Measurements from ENCODE around the gene ARHGAP22. TPM values are rescaled to one million over a fixed set of nuclear protein-coding genes. Genes with fewer than 3 reads are reported as not detected.

Gene ARHGAP22
- total RNA-seq, 1 experiment from 2014 or later, result 9.9 TPM

- no peaks in the 10 kb centered on the region for H3K36me3 ChIP-seq (ENCODE audit: control insufficient read depth in 1 of 2, insufficient read depth in 2 of 2, low read length in 2 of 2)
- TF ChIP-seq SP1 (IDR thresholded peaks at IDR 0.05; ENCODE audit: low read depth) (no peak), FOSL1 (IDR thresholded peaks at IDR 0.05; ENCODE audit: low read depth) (no peak), SRF (IDR thresholded peaks at IDR 0.05; ENCODE audit: low read depth) (no peak), POLR2A (IDR thresholded peaks at IDR 0.05; ENCODE audit: borderline replicate concordance, extremely low read depth, insufficient read depth, insufficient read length) (no peak), JUND (IDR thresholded peaks at IDR 0.05) (no peak)
- TF ChIP-seq, protein P1, sequence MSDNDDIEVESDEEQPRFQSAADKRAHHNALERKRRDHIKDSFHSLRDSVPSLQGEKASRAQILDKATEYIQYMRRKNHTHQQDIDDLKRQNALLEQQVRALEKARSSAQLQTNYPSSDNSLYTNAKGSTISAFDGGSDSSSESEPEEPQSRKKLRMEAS (IDR thresholded peaks at IDR 0.05), result no peak
- no peak overlapping the region for H3K4me2 ChIP-seq (ENCODE audit: low read length)
- H3K9me3 ChIP-seq (ENCODE audit: control insufficient read depth in 1 of 2, insufficient read depth in 1 of 2, low read depth in 1 of 2, low read length in 2 of 2), result no peaks in the 10 kb centered on the region
- H3K9me2 ChIP-seq (ENCODE audit: insufficient read depth), result no peaks in the 10 kb centered on the region
- no TSS peak for BruUV-seq (replicated peaks)
- CTCF ChIA-PET, result no interaction called here
- ATAC-seq, result no peak
- no peak overlapping the region for H3K9ac ChIP-seq (ENCODE audit: low read length)
- H4K20me1 ChIP-seq (ENCODE audit: insufficient read depth), result no peaks in the 10 kb centered on the region
- no peaks in the 10 kb centered on the region for H3K4me1 ChIP-seq (ENCODE audit: control insufficient read depth in 1 of 2, insufficient read depth in 2 of 2, low read length in 2 of 2)
- POLR2A ChIA-PET, result no interaction called here
- DNase-seq (ENCODE audit: low read depth, low spot score), result no peak
- no peak overlapping the region for H3K27ac ChIP-seq (ENCODE audit: low read depth, low read length)
- H2AFZ ChIP-seq (ENCODE audit: low read depth, low read length, poor library complexity, severe bottlenecking), result no peak overlapping the region
- H3K79me2 ChIP-seq (ENCODE audit: insufficient read depth, low read length), result no peaks in the 10 kb centered on the region
- RAD21 ChIA-PET (ENCODE audit: low non-redundant PET in 1 of 2, low total read pairs in 2 of 2, uncharacterized antibody in 2 of 2, unreplicated experiment in 2 of 2), result no interaction called here
- intact Hi-C loops (cut with micrococcal nuclease), result loop anchor here (10.0 kb wide), 1 partner anchor 957 kb away; no protein-coding TSS in a partner anchor
- no peak overlapping the region for H3K4me3 ChIP-seq (replicated peaks in 1 of 2; ENCODE audit: low read depth in 1 of 2, low read length in 2 of 2)
- no peaks in the 10 kb centered on the region for H3K27me3 ChIP-seq (ENCODE audit: insufficient read depth, low read length)
These were observed 47.3 kb downstream of the ARHGAP22 start for GRCh38 chr10:48557511-48558123.

DNA sequence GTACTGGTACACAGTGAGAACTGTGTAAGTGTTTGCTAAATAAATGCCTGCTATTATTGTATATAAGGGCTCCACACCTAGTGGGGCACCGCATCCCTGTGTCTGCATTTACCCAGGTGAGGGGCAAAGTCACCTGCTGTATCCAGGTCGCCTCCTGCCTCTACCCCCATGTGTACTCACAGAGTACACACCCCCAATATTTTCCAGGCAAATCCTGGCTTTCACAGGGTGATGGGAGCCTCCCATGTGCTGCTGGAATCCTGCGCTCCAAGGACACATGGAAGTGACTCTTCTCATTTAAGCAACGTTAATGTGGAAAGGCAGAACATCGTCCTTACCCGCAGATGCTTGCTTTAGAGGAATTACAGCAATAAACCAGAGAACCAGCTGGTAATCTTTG is 48.2 kb downstream of the ARHGAP22 start:
- Histone ChIP-seq H3K9ac (ENCODE audit: low read length) (no peak overlapping the region), H3K9me2 (ENCODE audit: insufficient read depth) (no peaks in the 10 kb centered on the region), H3K9me3 (ENCODE audit: control insufficient read depth in 1 of 2, insufficient read depth in 1 of 2, low read depth in 1 of 2, low read length in 2 of 2) (no peaks in the 10 kb centered on the region), H3K27ac (ENCODE audit: low read depth, low read length) (no peak overlapping the region), H3K27me3 (ENCODE audit: insufficient read depth, low read length) (no peaks in the 10 kb centered on the region), H2AFZ (ENCODE audit: low read depth, low read length, poor library complexity, severe bottlenecking) (no peak overlapping the region), H3K36me3 (ENCODE audit: control insufficient read depth in 1 of 2, insufficient read depth in 2 of 2, low read length in 2 of 2) (no peaks in the 10 kb centered on the region), H3K4me3 (replicated peaks in 1 of 2; ENCODE audit: low read depth in 1 of 2, low read length in 2 of 2) (no peak overlapping the region), H3K4me2 (ENCODE audit: low read length) (no peak overlapping the region), H3K4me1 (ENCODE audit: control insufficient read depth in 1 of 2, insufficient read depth in 2 of 2, low read length in 2 of 2) (no peaks in the 10 kb centered on the region), H4K20me1 (ENCODE audit: insufficient read depth) (no peaks in the 10 kb centered on the region), H3K79me2 (ENCODE audit: insufficient read depth, low read length) (no peaks in the 10 kb centered on the region)
- CTCF ChIA-PET, result no interaction called here
- ATAC-seq, result no peak
- BruUV-seq (replicated peaks), result no TSS peak
- DNase-seq (ENCODE audit: low read depth, low spot score), result no peak
- intact Hi-C loops (cut with micrococcal nuclease), result loop anchor here (10.0 kb wide), 1 partner anchor 958 kb away; no protein-coding TSS in a partner anchor
- RAD21 ChIA-PET (ENCODE audit: low non-redundant PET in 1 of 2, low total read pairs in 2 of 2, uncharacterized antibody in 2 of 2, unreplicated experiment in 2 of 2), result no interaction called here
- POLR2A ChIA-PET, result no interaction called here
- TF ChIP-seq CEBPB (IDR thresholded peaks at IDR 0.05; ENCODE audit: low read depth) (no peak), FOSL1 (IDR thresholded peaks at IDR 0.05; ENCODE audit: low read depth) (no peak), CBX3 (IDR thresholded peaks at IDR 0.05; ENCODE audit: low read depth) (no peak), ELF1 (IDR thresholded peaks at IDR 0.05; ENCODE audit: borderline replicate concordance, low read depth) (no peak), EZH2phosphoT487 (IDR thresholded peaks at IDR 0.05; ENCODE audit: borderline replicate concordance) (no peak), TCF7L2 (IDR thresholded peaks at IDR 0.05; ENCODE audit: borderline replicate concordance, extremely low read depth, insufficient read depth, insufficient read length) (no peak), CTCF (IDR thresholded peaks at IDR 0.05 in 2 of 3, conservative IDR thresholded peaks at IDR 0.05 in 1 of 3; ENCODE audit: borderline replicate concordance in 1 of 3, insufficient read depth in 1 of 3, low read depth in 2 of 3, low read length in 2 of 3) (no peak), SIN3A (IDR thresholded peaks at IDR 0.05; ENCODE audit: low read depth) (no peak), ZNF274 (IDR thresholded peaks at IDR 0.05; ENCODE audit: low read depth, low read length) (no peak), POLR2A (IDR thresholded peaks at IDR 0.05; ENCODE audit: borderline replicate concordance, extremely low read depth, insufficient read depth, insufficient read length) (no peak), SP1 (IDR thresholded peaks at IDR 0.05; ENCODE audit: low read depth) (no peak), EZH2 (IDR thresholded peaks at IDR 0.05) (no peak)
- TF ChIP-seq, protein P2, sequence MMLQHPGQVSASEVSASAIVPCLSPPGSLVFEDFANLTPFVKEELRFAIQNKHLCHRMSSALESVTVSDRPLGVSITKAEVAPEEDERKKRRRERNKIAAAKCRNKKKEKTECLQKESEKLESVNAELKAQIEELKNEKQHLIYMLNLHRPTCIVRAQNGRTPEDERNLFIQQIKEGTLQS (IDR thresholded peaks at IDR 0.05), result no peak
- TF ChIP-seq, protein P3, sequence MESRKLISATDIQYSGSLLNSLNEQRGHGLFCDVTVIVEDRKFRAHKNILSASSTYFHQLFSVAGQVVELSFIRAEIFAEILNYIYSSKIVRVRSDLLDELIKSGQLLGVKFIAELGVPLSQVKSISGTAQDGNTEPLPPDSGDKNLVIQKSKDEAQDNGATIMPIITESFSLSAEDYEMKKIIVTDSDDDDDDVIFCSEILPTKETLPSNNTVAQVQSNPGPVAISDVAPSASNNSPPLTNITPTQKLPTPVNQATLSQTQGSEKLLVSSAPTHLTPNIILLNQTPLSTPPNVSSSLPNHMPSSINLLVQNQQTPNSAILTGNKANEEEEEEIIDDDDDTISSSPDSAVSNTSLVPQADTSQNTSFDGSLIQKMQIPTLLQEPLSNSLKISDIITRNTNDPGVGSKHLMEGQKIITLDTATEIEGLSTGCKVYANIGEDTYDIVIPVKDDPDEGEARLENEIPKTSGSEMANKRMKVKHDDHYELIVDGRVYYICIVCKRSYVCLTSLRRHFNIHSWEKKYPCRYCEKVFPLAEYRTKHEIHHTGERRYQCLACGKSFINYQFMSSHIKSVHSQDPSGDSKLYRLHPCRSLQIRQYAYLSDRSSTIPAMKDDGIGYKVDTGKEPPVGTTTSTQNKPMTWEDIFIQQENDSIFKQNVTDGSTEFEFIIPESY (IDR thresholded peaks at IDR 0.05; ENCODE audit: extremely low read depth, insufficient replicate concordance, low read length), result no peak

Measured in HCT116 (cell line).